D341Med (cell line): Measurements from ENCODE around the gene WDR7.
A peak's percentile ranks its signal among the peaks of the same experiment; 100 is the strongest.

Source experiments
- DNase-seq: peaks from one replicate; pipeline ENCODE4 v3.0.0; 2012; ENCODE audit warnings: low spot score

The WDR7 gene

GRCh38 chr18:57043241-57043640 lies 392.1 kb downstream of the WDR7 start:
- DNase-seq = no peak

DNA sequence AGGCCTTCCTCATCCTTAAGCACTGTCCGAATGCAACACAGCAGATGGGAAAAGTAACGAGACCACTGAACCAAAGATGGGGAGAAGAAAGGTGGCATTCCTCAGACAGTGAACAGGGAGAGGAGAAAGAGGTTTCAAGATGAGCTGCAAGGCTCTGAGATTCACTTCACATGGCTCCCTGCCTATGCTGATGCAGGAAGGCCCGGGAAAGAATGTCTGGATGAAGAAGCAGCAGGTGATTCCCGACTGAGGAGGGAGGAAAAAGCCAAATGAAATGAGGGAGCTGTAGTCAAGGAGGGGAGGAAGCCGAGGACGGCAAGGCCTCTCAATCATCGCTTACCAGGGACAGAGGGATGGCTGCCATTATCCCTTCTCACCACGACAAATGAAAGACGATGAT lies 397.2 kb downstream of the WDR7 start:
- DNase-seq = no peak

DNA sequence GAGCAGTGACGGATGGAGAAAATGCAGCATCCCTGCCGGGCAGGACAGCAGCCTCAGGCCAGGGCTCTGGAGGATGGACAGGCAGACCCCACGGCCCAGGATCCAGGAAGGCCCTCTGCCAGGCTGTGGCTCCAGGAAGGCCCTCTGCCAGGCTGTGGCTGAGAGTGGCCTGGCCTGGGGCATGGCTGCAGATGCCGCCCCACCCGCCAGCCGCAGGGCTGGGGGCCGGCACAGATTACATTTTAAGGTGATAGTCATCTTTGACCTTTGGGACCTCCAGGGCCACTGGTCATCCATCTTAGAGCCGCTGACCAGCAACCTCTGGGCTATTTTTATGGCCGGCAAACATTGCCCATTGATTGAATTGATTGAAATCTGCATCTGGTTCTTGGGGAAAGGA lies 397.7 kb downstream of the WDR7 start:
- no peak for DNase-seq

DNA sequence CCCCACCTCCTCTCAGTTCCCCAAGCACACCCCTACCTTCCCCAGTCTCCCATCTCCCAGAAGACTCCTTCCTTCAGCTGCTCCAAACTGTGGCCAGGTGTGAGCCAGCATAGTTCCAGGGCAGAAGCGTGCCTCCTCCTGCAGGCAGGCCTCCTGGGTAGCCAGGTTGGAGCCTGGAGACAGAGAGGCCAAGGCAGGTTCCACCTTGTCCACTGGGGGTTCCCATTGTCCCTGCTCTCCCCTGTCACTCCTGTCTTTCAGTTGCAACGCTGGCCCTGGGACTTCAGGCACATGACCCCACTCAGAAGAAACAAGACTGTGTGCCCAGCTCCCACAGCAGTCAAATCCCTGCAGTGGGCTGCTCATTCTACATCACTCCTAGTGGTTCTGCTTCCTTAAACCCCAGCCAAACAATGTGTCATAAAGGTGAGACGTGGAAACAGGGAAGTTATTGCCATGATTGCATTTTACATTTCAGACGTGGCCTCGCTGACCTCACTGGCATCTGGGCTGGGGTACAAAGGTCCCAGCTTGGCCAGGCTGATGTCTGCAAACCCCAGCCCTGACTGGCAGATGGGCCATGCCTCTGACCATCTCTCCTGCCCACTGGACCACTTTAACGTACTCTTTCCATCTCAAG lies 399.3 kb downstream of the WDR7 start:
- no peak for DNase-seq

GRCh38 chr18:57051021-57051656 lies 400.0 kb downstream of the WDR7 start:
- DNase-seq = no peak

DNA sequence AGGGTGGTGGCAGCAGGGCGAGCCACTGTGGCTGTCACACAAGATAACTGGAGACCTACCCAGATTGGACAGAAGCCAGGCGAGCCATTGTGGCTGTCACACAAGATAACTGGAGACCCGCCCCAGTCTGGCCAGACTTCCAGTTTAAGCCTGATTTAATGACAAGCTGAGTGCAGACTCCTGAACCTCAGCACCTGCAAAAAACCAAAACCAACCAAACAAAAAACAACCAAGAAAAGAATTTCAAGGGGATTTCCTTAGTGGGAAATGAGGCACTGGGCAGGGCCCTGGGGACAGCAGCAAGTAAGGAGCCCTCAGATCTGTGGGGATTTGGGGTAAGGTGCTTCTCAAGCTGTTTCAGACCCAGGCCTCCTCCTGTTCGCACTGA lies 400.5 kb downstream of the WDR7 start:
- DNase-seq = peak; percentile 54

DNA sequence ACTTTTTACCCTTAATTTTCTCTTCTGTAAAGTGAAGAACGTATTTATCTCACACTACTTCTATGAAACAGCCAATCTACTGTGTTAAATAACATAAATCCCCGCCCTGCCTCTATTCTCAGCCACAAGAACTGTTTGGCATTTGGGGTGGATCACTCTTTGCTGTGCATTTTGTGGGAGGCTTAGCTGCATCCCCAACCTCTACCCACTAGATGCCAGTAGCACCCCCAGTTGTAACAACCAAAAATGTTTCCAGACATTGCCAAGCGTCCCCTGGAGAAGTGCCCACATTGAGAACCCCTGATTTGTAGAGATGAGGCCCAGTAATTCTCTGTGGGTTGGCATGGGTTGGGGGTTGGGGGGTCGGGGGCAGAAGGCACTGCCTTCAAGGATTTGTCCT lies 401.0 kb downstream of the WDR7 start:
- peak; percentile 29 for DNase-seq

GRCh38 chr18:57052759-57053158 lies 401.6 kb downstream of the WDR7 start:
- DNase-seq = no peak

GRCh38 chr18:57054891-57055290 lies 403.7 kb downstream of the WDR7 start:
- no peak for DNase-seq

DNA sequence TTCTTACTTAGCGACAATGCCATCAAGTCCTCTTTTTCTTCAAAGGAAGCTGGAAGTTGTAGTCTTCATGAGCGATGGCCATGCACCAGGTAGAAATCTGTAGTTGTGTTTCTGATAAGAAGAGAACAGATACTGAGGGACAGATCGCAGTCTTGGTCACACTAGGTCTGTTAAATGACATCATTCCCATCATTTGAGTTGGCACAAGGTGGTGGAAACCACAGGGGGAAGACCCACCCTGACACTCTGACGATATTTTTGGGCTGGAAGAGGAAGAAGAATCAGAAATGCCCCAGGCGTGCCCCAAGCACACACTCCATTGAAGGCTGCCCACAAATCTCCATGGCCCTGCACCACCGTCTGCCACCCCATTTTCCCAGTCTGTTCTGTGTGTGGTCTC lies 406.7 kb downstream of the WDR7 start:
- DNase-seq = no peak

DNA sequence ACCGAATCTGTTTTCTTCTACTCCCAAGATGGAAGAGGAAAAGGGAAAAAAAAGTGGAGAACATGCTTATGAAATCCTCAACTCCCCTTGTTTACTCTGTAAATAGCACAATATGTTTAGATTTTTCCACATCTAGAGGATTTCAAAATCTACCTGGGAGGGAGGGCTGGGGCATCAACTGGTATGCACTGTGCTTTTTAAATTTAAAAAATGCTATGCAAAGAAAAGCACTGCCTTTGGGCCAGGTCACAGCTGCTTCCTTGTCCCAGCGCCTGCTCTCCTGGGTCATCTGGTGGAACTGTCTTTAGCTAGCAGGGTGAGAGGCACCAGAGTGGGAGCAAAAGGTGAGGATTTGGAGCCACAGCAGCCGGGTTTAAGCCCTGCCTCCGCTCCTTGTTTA lies 407.6 kb downstream of the WDR7 start:
- DNase-seq = no peak

GRCh38 chr18:57059366-57059765 lies 408.2 kb downstream of the WDR7 start:
- DNase-seq = no peak

DNA sequence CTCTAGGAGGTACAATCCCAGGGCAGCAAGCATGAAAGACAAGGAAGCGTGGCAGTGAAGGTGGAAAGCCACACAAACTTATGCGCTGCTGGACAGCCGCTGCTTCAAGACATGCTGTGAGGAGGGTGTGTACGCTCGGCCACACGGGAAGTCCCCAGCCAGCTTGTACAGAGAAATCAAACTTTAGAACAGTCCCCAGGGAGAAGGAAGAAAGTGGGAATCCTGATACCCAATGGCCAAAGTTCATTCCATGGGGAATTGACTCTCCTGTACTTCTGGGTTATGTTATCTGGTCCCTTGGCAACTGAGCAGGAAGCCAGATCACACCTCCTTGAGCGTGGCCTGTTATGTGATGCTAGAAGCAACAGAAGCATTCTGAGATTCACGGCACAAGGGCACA lies 409.7 kb downstream of the WDR7 start:
- no peak for DNase-seq

- no peak for DNase-seq
These were observed 411.0 kb downstream of the WDR7 start for GRCh38 chr18:57062178-57062577.

- peak; percentile 91 for DNase-seq
These were observed 411.7 kb downstream of the WDR7 start for GRCh38 chr18:57062844-57063243.

DNA sequence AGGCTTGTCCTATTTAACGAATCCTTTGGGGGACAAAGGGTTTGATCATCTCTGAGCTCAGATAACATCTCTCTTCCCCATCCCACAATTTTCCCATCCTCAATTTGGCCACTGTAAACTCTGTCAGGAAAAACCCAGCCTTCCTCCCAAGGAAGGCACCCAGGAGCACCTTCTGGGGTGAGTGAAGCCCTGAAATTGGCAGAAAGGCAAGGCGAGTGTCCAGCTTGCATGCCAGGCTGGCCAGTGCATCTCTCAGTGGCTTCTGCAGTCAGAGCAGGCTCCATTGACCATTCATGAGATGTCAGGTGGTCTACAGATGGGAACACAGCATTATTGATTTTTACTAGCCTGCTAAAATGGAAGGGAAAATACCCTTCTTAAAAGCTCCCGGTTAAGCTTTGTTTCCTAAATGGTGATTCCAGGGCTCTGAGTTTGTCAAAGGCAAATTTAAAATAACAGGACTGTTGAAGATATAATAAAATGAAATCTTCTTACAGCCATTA lies 412.5 kb downstream of the WDR7 start:
- DNase-seq = no peak

DNA sequence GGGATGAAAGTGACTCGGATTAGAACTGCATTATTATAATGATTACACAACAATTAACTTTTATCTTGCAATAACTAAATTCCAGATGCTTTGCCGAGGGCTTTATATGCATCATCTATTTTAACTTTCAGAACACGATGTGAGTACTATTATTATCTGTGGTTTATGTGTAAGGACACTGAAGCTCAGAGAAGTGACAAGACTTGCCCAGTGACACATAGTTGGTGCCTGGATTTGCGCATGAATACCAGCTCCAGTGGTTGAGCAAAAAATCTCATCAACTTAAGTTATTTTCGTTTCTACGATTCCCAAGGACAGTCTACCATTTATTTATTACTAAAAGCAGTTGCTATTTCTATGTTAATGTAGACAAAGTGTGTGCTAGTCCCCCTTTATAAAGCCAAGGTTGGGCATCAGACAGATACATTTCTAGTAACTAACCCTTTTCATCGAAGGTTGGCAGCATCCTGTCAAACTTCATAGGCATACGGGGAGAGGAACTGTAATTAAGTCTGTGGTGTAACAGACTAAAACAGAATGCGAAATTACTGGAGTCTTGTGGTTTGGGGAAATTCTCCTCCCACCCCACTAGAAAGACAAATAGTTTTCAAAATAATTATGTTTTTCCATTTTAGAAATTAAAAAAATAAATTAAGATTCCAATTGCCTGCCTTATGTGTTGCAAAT lies 422.5 kb downstream of the WDR7 start:
- no peak for DNase-seq

GRCh38 chr18:57075716-57076400 lies 424.7 kb downstream of the WDR7 start:
- no peak for DNase-seq

DNA sequence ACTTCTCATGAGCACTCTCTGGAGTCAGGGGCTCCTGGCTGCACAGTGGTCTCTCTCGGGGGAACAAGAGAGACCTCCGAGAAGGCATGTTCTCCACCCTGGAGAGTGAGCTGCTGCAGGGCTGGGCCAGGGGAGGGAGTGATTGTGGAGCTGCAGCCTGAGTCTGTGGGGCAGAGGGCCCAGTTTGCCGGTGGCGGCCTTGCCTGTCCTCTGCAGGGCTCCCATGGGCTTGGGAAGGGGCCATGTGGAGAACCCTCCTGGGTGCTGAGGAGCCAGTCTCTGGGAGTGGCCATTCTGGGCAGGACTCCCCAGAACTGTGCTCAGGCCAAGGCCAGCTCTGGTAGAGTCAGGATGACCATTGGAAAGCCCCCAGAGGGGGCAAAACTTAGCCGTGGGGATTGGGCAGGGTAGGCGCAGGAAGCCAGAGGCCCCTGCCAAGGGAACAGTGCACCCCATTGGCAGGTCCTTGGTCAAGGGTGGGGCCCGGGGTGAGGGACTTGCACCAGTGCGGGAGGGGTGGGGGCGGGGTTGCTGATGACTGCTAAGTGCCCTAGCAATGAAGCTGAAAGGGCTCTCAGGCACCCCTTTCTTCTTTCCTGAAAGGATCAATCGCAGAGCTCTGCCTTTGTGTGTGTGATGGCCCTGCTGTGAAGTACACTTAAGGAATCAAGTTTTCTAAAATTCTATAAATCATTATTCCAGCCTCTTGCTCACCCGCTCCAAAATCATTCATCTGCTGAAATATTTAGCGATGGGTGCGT lies 426.0 kb downstream of the WDR7 start:
- DNase-seq = no peak

- DNase-seq = no peak
These were observed 426.8 kb downstream of the WDR7 start for GRCh38 chr18:57077786-57078552.

GRCh38 chr18:57078614-57079013 lies 427.5 kb downstream of the WDR7 start:
- no peak for DNase-seq
